ENCODE measurements around the gene PCDHGC4. TPM values are rescaled to one million over a fixed set of nuclear protein-coding genes. Genes with fewer than 3 reads are reported as not detected.
A peak's percentile ranks its signal among the peaks of the same experiment; 100 is the strongest.

Gene PCDHGC4
- total RNA-seq, 4 donors from 2014 or later = 1.8 to 26.5 (median 2.7) TPM

DNA sequence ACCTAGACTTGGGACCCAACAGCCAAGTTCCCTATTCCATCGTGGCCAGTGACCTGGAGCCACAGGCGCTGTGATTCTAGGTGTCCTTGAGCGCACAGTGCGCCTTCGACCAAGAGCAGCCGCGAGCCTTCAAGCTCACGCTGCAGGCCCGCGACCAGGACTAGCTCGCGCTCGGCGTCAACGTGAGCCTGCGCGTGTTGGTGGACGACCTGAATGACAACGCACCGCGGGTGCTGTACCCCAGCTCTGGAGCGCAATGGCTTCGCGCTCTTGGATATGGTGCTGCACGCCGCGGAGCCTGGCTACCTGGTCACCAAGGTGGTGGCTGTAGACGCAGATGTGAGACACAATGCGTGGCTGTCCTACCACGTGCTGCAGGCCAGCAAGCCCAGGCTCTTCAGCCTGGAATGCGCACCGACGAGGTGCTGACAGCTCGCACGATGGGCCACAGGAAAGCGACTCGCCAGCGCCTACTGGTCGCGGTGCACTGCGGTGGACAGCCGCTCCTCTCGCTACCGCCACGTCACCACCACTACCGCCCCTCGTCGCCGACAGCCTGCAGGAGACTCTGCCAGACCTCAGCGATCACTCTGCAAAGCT lies 43.2 kb upstream of the PCDHGC4 start:
- H3K27me3 ChIP-seq = no peaks in the 10 kb centered on the region
- H3K27ac ChIP-seq = no peak overlapping the region
- intact Hi-C loops (cut with DNase I; ENCODE audit: low total_unique reads) (no loop called here), in situ Hi-C loops (cut with MboI; ENCODE audit: low pct_ligation_motif_present in 1 of 4, low pct_unique_long_range_greater_than_20kb in 1 of 4, low sequenced_read_pairs in 3 of 4) (no loop called here)
- H3K36me3 ChIP-seq = no peaks in the 10 kb centered on the region
- H3K4me3 ChIP-seq = no peak overlapping the region
- H3K4me1 ChIP-seq = no peaks in the 10 kb centered on the region
- H3K9me3 ChIP-seq = peaks cover 42 to 45% of the 10 kb centered on the region in 2 donors
- no peak for TF ChIP-seq EP300 (IDR thresholded peaks at IDR 0.05; ENCODE audit: low read depth)
- no peak for TF ChIP-seq CTCF (IDR thresholded peaks at IDR 0.05)
- no peak for TF ChIP-seq POLR2A (IDR thresholded peaks at IDR 0.05)
- TF ChIP-seq POLR2AphosphoS5 (IDR thresholded peaks at IDR 0.05) = no peak
- DNase-seq = no peak
- 75% methylated on average over 50 of the region's 50 CpGs; no CpG with 5 or more reads in 1 of the 2 donors for WGBS, 2 donors (ENCODE audit: low coverage in 1 of 2)

GRCh38 chr5:141465351-141465750 lies 19.5 kb upstream of the PCDHGC4 start:
- in situ Hi-C loops (cut with MboI; ENCODE audit: low pct_ligation_motif_present in 1 of 4, low pct_unique_long_range_greater_than_20kb in 1 of 4, low sequenced_read_pairs in 3 of 4) (no loop called here), intact Hi-C loops (cut with DNase I; ENCODE audit: low total_unique reads) (no loop called here)
- no peaks in the 10 kb centered on the region for H3K36me3 ChIP-seq
- DNase-seq = no peak
- no peaks in the 10 kb centered on the region for H3K4me1 ChIP-seq
- WGBS, 2 donors (ENCODE audit: low coverage in 1 of 2) = 98 to 100% methylated on average over 1 to 3 of the region's 3 CpGs
- no peak overlapping the region for H3K4me3 ChIP-seq
- H3K27me3 ChIP-seq = no peaks in the 10 kb centered on the region
- H3K27ac ChIP-seq = no peak overlapping the region
- TF ChIP-seq EP300 (IDR thresholded peaks at IDR 0.05; ENCODE audit: low read depth) (no peak), POLR2AphosphoS5 (IDR thresholded peaks at IDR 0.05) (no peak), CTCF (IDR thresholded peaks at IDR 0.05) (no peak), POLR2A (IDR thresholded peaks at IDR 0.05) (no peak)
- H3K9me3 ChIP-seq = peaks cover 0 to 3% of the 10 kb centered on the region in 2 donors

DNA sequence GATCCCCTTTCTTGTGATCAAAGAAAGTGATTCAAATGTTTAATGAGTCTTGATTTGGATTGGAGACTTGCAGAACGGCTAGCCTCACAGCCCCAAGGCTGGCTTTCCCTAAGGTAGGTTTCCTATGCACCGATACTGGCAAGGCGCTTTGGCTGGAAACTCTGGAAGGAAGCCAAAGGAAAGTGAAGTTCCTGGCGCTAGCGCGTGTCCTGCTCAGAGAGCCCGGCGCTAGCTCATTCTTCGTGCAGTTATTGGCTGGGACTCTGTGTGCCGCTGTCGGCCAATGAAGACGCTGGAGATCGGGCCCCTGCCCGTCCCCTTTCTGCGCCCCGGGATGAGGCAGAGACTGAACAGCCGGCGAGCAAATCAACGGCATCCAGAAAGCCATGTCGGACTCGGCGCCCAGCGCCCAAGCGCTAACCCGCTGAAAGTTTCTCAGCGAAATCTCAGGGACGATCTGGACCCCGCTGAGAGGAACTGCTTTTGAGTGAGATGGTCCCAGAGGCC lies 9.2 kb upstream of the PCDHGC4 start, which contains the start of gene PCDHGC3:
Gene PCDHGC3 (plus strand): TSS at position 342 of the 507 bp plus-strand sequence. CDS start 151 bp downstream, at position 493.
- TF ChIP-seq EP300 (IDR thresholded peaks at IDR 0.05; ENCODE audit: low read depth) (no peak), CTCF (IDR thresholded peaks at IDR 0.05) (peak in 3 of 5 experiments; percentile 6 to 35 (median 25)), POLR2AphosphoS5 (IDR thresholded peaks at IDR 0.05) (peak; percentile 59 to 67 (median 66)), POLR2A (IDR thresholded peaks at IDR 0.05) (peak; percentile 64)
- peak within 1 kb of the TSS; percentile 46 to 75 (median 62) for H3K4me3 ChIP-seq
- peak; percentile 89 for DNase-seq
- 0 to 1% methylated on average over 8 to 24 of the region's 28 CpGs for WGBS, 2 donors (ENCODE audit: low coverage in 1 of 2)
- H3K27me3 ChIP-seq = peaks cover 7% of the 10 kb centered on the region
- peak within 1 kb of the TSS; percentile 85 to 93 (median 89) for H3K27ac ChIP-seq
- no peaks in the 10 kb centered on the region for H3K9me3 ChIP-seq
- no peaks in the 10 kb centered on the region for H3K36me3 ChIP-seq
- H3K4me1 ChIP-seq = peaks cover 5 to 47% (median 23%) of the 10 kb centered on the region in 4 donors
- intact Hi-C loops (cut with DNase I; ENCODE audit: low total_unique reads) = loop anchor here (5.0 kb wide), 1 partner anchor 37 kb away; no protein-coding TSS in a partner anchor
- in situ Hi-C loops (cut with MboI; ENCODE audit: low pct_ligation_motif_present in 1 of 4, low pct_unique_long_range_greater_than_20kb in 1 of 4, low sequenced_read_pairs in 3 of 4) = no loop called here

- Histone ChIP-seq H3K27me3 (peaks cover 7% of the 10 kb centered on the region), H3K9me3 (no peaks in the 10 kb centered on the region), H3K36me3 (no peaks in the 10 kb centered on the region), H3K4me1 (peaks cover 5 to 52% (median 24%) of the 10 kb centered on the region in 4 donors), H3K4me3 (peak overlapping the region; percentile 46 to 75 (median 62)), H3K27ac (peak overlapping the region; percentile 85 to 93 (median 89))
- in situ Hi-C loops (cut with MboI; ENCODE audit: low pct_ligation_motif_present in 1 of 4, low pct_unique_long_range_greater_than_20kb in 1 of 4, low sequenced_read_pairs in 3 of 4) = no loop called here
- TF ChIP-seq CTCF (IDR thresholded peaks at IDR 0.05) (no peak), POLR2AphosphoS5 (IDR thresholded peaks at IDR 0.05) (peak in 1 of 3 donors; percentile 12)
- 1% methylated on average over 47 of the region's 58 CpGs; no CpG with 5 or more reads in 1 of the 2 donors for WGBS, 2 donors (ENCODE audit: low coverage in 1 of 2)
- intact Hi-C loops (cut with DNase I; ENCODE audit: low total_unique reads) = loop anchor here (5.0 kb wide), 1 partner anchor 36 kb away; no protein-coding TSS in a partner anchor
- DNase-seq = peak; percentile 57
Observed at GRCh38 chr5:141476132-141476911, 8.5 kb upstream of the PCDHGC4 start.

Measured in transverse colon (tissue), 4 donors.